GM18499 (cell line): ENCODE results near the gene RDM1.

ENCODE experiments used
- ATAC-seq: cut with Tn5 transposase; IDR thresholded peaks from one replicate; pipeline ENCODE4 v1.9.1; 2021; ENCODE audit warnings: moderate number of reproducible peaks; ENCODE audit not compliant: insufficient read depth, unreplicated experiment

The RDM1 gene

GRCh38 chr17:35936063-35936462 lies 5.5 kb upstream of the RDM1 start:
- no peak for ATAC-seq

- no peak for ATAC-seq
Observed at GRCh38 chr17:35934760-35935159, 4.2 kb upstream of the RDM1 start.

- ATAC-seq: no peak
Observed at GRCh38 chr17:35932586-35932985, 2.0 kb upstream of the RDM1 start.

GRCh38 chr17:35931794-35932425 lies 1.3 kb upstream of the RDM1 start:
- no peak for ATAC-seq

- ATAC-seq: no peak
Observed at GRCh38 chr17:35927714-35928113, 2.9 kb downstream of the RDM1 start.

- ATAC-seq: no peak
Observed at GRCh38 chr17:35923609-35924114, 6.9 kb downstream of the RDM1 start.

- ATAC-seq: no peak
Observed at GRCh38 chr17:35920229-35920628, 10.3 kb downstream of the RDM1 start.

GRCh38 chr17:35918665-35919064 lies 11.9 kb downstream of the RDM1 start:
- ATAC-seq: no peak

- ATAC-seq: no peak
Observed at GRCh38 chr17:35917519-35918213, 12.9 kb downstream of the RDM1 start.

- ATAC-seq: no peak
Observed at GRCh38 chr17:35915153-35915964, 15.2 kb downstream of the RDM1 start.

- ATAC-seq: no peak
Observed at GRCh38 chr17:35914354-35914753, 16.2 kb downstream of the RDM1 start.

- ATAC-seq: no peak
Observed at GRCh38 chr17:35913609-35914008, 17.0 kb downstream of the RDM1 start.

- ATAC-seq: no peak
Observed at GRCh38 chr17:35912942-35913341, 17.6 kb downstream of the RDM1 start.

GRCh38 chr17:35912339-35912912 lies 18.1 kb downstream of the RDM1 start:
- ATAC-seq: no peak

- no peak for ATAC-seq
Observed at GRCh38 chr17:35909408-35909807, 21.2 kb downstream of the RDM1 start.

- no peak for ATAC-seq
Observed at GRCh38 chr17:35907691-35908090, 22.9 kb downstream of the RDM1 start.

GRCh38 chr17:35906926-35907637 lies 23.5 kb downstream of the RDM1 start:
- ATAC-seq: no peak

- no peak for ATAC-seq
Observed at GRCh38 chr17:35906191-35906925, 24.2 kb downstream of the RDM1 start.

- ATAC-seq: no peak
Observed at GRCh38 chr17:35903451-35903850, 27.1 kb downstream of the RDM1 start.
